SH-SY5Y (cell line): ENCODE results near the gene PCGF3.

ENCODE experiments used
- GATA2 ChIP-seq: IDR thresholded peaks from 2 replicates; pipeline ENCODE4 v1.6.1; 2011; ENCODE audit warnings: mild to moderate bottlenecking, low read depth, low read length
- GATA3 ChIP-seq: IDR thresholded peaks from 2 replicates; pipeline ENCODE4 v1.6.1; 2011; ENCODE audit warnings: low read depth, mild to moderate bottlenecking, low read length, moderate library complexity

GRCh38 chr4:748461-748860, 42.8 kb downstream of the PCGF3 start:
- no peak for TF ChIP-seq GATA2
- TF ChIP-seq GATA3, result no peak
